Neural progenitor cell (in vitro differentiated cells): ENCODE measurements around the gene UBE2E1.

Source experiments
- EZH2 ChIP-seq: fragments of 200-600 bp; sonication (generic); IDR thresholded peaks from 2 replicates; pipeline ENCODE4 v1.6.1; 2017; ENCODE audit warnings: antibody characterized with exemption, mild to moderate bottlenecking, moderate library complexity
- EZH2phosphoT487 ChIP-seq: fragments of 200-600 bp; sonication (generic); IDR thresholded peaks from 2 replicates; pipeline ENCODE4 v1.6.1; 2017; ENCODE audit warnings: antibody characterized with exemption
- TF ChIP-seq, protein P1 (sequence below): fragments of 200-600 bp; sonication (generic); IDR thresholded peaks from 2 replicates; pipeline ENCODE4 v1.5.1; 2017; ENCODE audit warnings: antibody characterized with exemption, mild to moderate bottlenecking

GRCh38 chr3:23819599-23820360 is 14.0 kb downstream of the UBE2E1 start:
- TF ChIP-seq, protein P1, sequence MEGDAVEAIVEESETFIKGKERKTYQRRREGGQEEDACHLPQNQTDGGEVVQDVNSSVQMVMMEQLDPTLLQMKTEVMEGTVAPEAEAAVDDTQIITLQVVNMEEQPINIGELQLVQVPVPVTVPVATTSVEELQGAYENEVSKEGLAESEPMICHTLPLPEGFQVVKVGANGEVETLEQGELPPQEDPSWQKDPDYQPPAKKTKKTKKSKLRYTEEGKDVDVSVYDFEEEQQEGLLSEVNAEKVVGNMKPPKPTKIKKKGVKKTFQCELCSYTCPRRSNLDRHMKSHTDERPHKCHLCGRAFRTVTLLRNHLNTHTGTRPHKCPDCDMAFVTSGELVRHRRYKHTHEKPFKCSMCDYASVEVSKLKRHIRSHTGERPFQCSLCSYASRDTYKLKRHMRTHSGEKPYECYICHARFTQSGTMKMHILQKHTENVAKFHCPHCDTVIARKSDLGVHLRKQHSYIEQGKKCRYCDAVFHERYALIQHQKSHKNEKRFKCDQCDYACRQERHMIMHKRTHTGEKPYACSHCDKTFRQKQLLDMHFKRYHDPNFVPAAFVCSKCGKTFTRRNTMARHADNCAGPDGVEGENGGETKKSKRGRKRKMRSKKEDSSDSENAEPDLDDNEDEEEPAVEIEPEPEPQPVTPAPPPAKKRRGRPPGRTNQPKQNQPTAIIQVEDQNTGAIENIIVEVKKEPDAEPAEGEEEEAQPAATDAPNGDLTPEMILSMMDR = no peak
- TF ChIP-seq EZH2phosphoT487 (no peak), EZH2 (no peak)
